RWPE1 (cell line): ENCODE results near the gene C16orf74.
A peak's percentile ranks its signal among the peaks of the same experiment; 100 is the strongest.

Experiments
- CTCF ChIA-PET: fragments of 350-600 bp; sonication (Branson Sonifier 250); formaldehyde crosslinking; extraction: SDS; loops from one replicate; lab custom pipeline; 2021; lab: Yijun Ruan, JAX
- POLR2A ChIA-PET: fragments of 400-600 bp; formaldehyde crosslinking; extraction: SDS; loops from one replicate; lab custom pipeline; 2020; ENCODE audit warnings: antibody characterized with exemption; ENCODE audit not compliant: low non-redundant PET; lab: Yijun Ruan, JAX
- DNase-seq: peaks from one replicate; pipeline ENCODE4 v3.0.0; 2012; ENCODE audit warnings: low spot score
- H3K27ac ChIP-seq: fragments of 450-650 bp; 2 replicates; pipeline ENCODE4 v1.5.1; 2017
- TF ChIP-seq, protein P1 (sequence below): fragments of 450-650 bp; conservative IDR thresholded peaks from 2 replicates; pipeline ENCODE4 v1.5.1; 2017; ENCODE audit warnings: low read depth, mild to moderate bottlenecking

C16orf74 gene

DNA sequence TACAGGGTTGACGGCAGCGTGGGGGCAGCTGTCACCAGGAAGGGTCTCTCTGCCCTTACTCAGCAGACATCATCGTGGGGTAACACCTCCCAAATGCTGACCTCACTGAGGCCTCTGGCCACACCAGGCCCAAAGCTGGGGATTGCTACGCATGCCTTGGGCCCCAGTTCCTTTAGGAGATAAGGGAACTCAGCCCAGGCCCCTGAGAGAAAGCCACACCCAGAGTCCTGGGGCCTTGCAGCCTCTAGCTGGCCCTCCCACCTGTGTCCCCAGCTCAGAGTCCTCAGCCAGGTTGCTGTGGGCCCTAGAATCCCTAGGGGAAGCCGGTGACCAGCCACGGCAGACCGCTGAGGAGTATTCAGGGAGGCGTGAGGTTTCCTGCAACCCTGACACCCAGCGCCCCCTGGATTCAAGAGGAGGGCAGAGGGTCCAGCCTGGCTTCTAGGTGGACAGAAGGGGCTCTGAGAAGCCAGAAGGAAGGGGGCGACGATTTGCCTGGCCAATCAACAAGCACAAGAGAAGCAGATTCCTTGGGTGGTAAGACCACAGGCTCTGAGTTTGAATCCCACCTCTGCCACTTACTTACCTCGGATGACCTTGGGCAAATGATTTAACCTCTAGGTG is 51.8 kb downstream of the C16orf74 start:
- CTCF ChIA-PET: interaction anchor here (0.6 to 1.2 kb wide), 2 partner anchors 23 to 1393 kb away, joined by 3 read pairs; no protein-coding TSS in a partner anchor
- TF ChIP-seq, protein P1, sequence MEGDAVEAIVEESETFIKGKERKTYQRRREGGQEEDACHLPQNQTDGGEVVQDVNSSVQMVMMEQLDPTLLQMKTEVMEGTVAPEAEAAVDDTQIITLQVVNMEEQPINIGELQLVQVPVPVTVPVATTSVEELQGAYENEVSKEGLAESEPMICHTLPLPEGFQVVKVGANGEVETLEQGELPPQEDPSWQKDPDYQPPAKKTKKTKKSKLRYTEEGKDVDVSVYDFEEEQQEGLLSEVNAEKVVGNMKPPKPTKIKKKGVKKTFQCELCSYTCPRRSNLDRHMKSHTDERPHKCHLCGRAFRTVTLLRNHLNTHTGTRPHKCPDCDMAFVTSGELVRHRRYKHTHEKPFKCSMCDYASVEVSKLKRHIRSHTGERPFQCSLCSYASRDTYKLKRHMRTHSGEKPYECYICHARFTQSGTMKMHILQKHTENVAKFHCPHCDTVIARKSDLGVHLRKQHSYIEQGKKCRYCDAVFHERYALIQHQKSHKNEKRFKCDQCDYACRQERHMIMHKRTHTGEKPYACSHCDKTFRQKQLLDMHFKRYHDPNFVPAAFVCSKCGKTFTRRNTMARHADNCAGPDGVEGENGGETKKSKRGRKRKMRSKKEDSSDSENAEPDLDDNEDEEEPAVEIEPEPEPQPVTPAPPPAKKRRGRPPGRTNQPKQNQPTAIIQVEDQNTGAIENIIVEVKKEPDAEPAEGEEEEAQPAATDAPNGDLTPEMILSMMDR: no peak
- no peak for DNase-seq
- H3K27ac ChIP-seq: peak overlapping the region; percentile 49
- POLR2A ChIA-PET: interaction anchor here (1.1 kb wide), 1 partner anchor 47 kb away, joined by 5 read pairs; no protein-coding TSS in a partner anchor

DNA sequence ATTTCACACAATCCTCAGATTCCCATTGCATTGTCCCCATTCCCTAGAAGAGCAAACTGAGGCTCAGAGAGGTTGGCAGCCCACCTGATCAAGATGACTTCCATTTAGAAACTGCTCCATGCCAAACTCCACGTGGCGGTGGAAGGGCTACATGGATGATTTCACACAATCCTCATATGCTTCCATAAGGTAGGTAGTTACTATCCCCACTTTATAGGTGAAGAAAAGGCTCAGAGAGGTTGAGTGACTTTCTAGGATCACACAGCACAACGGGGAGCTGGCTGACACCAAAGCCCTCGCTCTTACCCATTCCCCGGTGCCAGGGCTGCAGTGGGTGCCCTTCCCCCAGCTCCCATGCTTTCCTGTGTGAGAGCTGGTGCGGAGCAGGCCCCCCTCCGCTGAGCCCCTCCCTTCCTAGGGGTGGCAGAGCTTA is 52.4 kb downstream of the C16orf74 start:
- TF ChIP-seq, protein P1: no peak
- no peak for DNase-seq
- ChIA-PET CTCF (interaction anchor here (0.6 kb wide), 1 partner anchor 401 kb away, joined by 3 read pairs; no protein-coding TSS in a partner anchor), POLR2A (interaction anchor here (1.1 kb wide), 1 partner anchor 48 kb away, joined by 5 read pairs; no protein-coding TSS in a partner anchor)
- H3K27ac ChIP-seq: peak overlapping the region; percentile 49

DNA sequence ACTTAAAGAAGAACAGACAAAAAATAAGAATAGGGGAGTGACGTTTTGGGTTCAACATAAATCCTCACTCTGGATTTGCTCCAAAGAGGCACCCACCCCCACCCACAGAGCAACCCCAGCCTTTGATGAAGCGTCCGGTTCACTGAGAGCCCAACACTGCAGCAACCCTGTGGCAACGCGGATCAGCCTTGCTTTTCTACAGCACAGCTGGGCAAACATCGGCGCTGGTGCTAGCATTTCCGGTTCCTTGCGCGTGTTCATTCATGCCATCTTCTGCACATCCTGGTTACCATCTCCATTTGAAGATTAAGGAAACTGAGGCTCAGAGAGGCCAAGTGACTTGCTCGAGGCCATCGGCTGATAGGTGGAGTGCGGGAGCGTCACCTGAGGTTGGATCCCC is 53.5 kb downstream of the C16orf74 start:
- peak overlapping the region; percentile 55 for H3K27ac ChIP-seq
- DNase-seq: peak; percentile 55
- CTCF ChIA-PET: no interaction called here
- TF ChIP-seq, protein P1: no peak
- POLR2A ChIA-PET: no interaction called here

DNA sequence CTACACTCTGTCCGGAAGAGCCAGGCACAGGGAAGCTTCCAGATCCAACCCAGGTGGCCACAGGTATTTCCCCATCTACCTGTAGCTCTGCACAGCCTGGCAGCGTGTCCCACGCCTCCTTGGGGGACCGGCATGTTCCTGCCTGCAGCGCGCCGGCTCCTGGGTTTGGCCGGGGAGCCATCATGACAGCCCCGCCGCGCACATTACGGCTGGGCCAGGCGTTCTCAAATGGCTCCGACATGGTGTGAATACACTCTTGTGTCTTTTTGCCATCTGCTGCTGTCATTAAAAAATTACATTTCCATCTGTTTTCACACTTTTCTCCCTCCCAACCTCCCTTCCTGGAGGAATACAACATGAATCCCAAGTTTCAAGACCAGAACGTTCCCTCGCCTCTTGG is 54.1 kb downstream of the C16orf74 start:
- DNase-seq: peak; percentile 45
- peak overlapping the region; percentile 55; the same call in 1 of the 2 replicates for H3K27ac ChIP-seq
- ChIA-PET CTCF (interaction anchor here (0.9 kb wide), 1 partner anchor 23 kb away, joined by 4 read pairs; no protein-coding TSS in a partner anchor), POLR2A (interaction anchor here (0.6 kb wide), 1 partner anchor 14 kb away, joined by 4 read pairs; no protein-coding TSS in a partner anchor)
- TF ChIP-seq, protein P1: no peak

DNA sequence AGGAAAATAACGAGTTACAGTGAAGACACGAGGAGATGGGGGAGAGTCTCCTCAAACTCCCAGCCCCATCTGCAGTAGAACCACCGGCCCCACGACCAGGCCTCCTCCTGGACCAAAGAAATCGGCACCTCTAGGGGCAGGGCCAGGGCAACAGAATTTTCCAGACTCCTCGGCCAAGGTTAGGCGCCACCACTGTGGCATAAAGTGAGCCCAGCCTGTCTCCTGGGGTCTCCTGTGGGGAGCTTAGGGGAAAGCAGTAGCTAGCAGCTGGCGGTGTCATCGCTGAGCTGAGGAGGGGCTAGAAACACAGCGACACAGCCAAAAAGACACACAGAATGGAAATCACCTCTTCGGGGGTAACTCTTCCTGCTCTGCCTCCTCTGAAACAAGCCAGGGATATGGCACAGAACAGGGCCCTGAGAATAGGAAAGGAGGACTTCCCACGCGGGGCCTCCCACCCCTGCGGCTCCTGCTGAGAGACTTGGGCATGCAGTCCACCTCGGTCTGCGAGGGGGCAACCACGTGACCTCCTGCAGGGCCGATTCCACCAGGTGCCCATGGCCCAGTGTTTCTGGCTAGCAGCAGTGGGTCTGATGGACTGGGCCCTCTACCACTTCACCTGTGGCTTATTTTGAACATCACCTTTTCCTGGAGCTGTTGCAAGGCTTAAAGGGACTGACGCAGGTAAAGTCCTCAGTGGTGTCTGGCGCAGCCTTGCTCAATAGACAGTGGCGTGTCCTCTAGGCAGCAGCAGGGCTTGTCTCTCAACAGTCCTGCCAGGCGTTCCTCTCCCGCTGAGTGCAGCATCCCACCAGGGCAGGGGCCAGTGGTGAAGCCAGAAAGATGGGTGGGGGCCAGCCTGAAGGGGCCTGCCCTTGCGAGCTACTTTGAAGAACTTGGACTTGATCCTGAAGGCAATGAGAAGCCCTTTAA is 55.4 kb downstream of the C16orf74 start:
- POLR2A ChIA-PET: no interaction called here
- no peak overlapping the region for H3K27ac ChIP-seq
- DNase-seq: no peak
- CTCF ChIA-PET: interaction anchor here (0.5 kb wide), 1 partner anchor 16 kb away, joined by 3 read pairs; no protein-coding TSS in a partner anchor
- TF ChIP-seq, protein P1: no peak

DNA sequence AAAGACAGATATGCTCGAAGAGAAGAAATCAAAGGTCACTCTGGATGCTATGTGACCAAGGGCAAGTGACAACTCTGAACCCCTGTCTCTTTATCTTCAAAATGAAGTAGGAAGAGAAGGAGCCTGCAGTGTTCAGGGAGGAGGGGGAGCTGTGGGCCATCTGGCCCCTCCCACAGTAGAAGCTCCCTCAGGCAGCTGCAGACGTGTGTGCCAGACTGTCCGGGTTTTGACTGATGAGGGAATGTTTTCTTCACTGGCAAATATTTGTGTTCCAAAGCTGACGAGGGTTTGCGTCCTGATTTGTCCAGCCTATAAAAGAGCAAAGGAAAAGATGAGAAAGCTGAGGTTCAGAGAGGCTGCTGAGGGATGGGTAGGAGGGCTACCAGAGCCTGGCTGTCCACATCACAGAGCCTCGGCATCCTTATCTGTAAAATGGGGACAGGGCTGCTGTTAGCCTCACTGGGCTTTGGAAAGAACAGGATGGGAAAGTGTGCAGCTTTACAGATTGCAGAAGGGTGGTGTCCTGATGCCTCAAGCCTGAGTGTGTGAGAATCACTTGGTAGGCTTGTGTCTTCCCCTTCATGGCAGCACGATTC is 60.3 kb downstream of the C16orf74 start:
- no peak overlapping the region for H3K27ac ChIP-seq
- no peak for DNase-seq
- CTCF ChIA-PET: interaction anchor here (0.6 kb wide), 1 partner anchor 89 kb away, joined by 3 read pairs; no protein-coding TSS in a partner anchor
- POLR2A ChIA-PET: no interaction called here
- TF ChIP-seq, protein P1: no peak
